ENCODE measurements around the gene MYL6. TPM values are rescaled to one million over a fixed set of nuclear protein-coding genes. Genes with fewer than 3 reads are reported as not detected.
"Not testable (repeated sequence)": the region's sequence is repeated elsewhere in the genome, so short reads cannot be mapped to it uniquely, and the experiment has no call there.

Gene MYL6
- total RNA-seq, 3 donors from 2014 or later: 1,884 to 3,185 (median 1,894) TPM

DNA sequence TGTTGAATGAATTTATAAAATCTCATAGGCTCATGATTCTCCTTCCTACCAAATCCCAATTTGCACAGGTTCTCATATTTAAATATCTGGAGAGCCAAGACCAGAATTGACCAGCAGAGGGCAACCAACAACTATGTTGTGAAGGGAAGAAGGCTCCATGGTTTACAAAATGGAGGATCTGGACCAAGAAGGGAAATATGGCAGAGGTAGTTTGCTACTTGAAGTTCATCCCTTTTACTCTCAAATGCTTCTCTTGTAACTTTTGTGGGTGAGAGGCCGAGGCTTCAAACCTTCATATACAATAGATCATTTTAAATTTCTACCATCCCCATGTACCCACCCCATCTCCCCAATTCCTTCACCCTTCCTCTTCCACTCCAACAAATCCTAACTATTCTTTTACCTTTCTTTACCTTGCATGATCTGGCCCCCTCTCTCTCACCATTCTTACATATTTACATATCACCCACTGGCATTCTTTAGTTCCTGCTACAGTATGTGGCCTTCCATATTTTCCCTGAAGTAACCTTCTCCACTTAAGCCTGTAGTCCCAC lies 34.9 kb downstream of the MYL6 start:
- DNase-seq (peak in 1 of 3 donors; percentile 97), ATAC-seq (peak; percentile 19)
- Histone ChIP-seq H3K9me3 (no peaks in the 10 kb centered on the region), H3K36me3 (ENCODE audit: low read depth) (no peaks in the 10 kb centered on the region), H3K4me3 (no peak overlapping the region), H3K4me1 (ENCODE audit: low read depth) (peaks cover 10% of the 10 kb centered on the region)
- intact Hi-C loops (cut with DNase I, micrococcal nuclease): no loop called here
- TF ChIP-seq CTCF (IDR thresholded peaks at IDR 0.05): peak; percentile 53

- DNase-seq; H3K4me1 ChIP-seq (ENCODE audit: low read depth); H3K36me3 ChIP-seq (ENCODE audit: low read depth); H3K4me3 ChIP-seq; intact Hi-C loops (cut with DNase I, micrococcal nuclease); H3K9me3 ChIP-seq: not testable (repeated sequence)
- ATAC-seq: peak; percentile 21
These were observed 38.8 kb downstream of the MYL6 start for GRCh38 chr12:56196818-56197550.

GRCh38 chr12:56197921-56198635 lies 39.9 kb downstream of the MYL6 start:
- DNase-seq (no peak), ATAC-seq (no peak)
- intact Hi-C loops (cut with DNase I, micrococcal nuclease): no loop called here

DNA sequence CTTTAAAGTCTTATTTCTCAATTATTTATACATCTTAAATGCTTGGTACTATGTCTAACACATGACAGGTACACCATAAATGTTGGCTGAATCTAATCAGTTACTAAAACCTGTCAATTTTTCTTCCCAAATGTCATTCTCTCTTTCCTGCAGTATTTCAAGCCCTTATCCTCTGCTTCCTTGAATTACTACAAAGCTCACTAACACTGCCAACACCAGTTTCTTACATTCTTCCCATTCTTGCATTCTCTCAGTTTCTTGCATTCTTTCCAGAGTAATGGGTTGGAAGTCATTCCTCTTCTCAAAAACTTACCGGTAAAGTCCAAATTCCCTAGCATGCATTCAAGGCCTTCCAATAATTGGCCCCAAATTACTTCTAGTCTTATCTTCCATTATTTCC lies 40.7 kb downstream of the MYL6 start:
- Histone ChIP-seq H3K9me3 (no peaks in the 10 kb centered on the region), H3K4me1 (ENCODE audit: low read depth) (no peaks in the 10 kb centered on the region), H3K4me3 (no peak overlapping the region), H3K36me3 (ENCODE audit: low read depth) (no peaks in the 10 kb centered on the region)
- no peak for TF ChIP-seq CTCF (IDR thresholded peaks at IDR 0.05)
- ATAC-seq (no peak), DNase-seq (no peak)
- intact Hi-C loops (cut with DNase I, micrococcal nuclease): no loop called here

More at GRCh38 chr12:56197921-56198635, 39.9 kb downstream of the MYL6 start:
- Histone ChIP-seq H3K4me3 (no peak overlapping the region), H3K9me3 (no peaks in the 10 kb centered on the region), H3K4me1 (ENCODE audit: low read depth) (peaks cover 1% of the 10 kb centered on the region), H3K36me3 (ENCODE audit: low read depth) (no peaks in the 10 kb centered on the region)
- no peak for TF ChIP-seq CTCF (IDR thresholded peaks at IDR 0.05)

- DNase-seq: no peak
- no peaks in the 10 kb centered on the region for H3K9me3 ChIP-seq
- peak; percentile 51 for ATAC-seq
- TF ChIP-seq CTCF (IDR thresholded peaks at IDR 0.05): no peak
- intact Hi-C loops (cut with DNase I, micrococcal nuclease): no loop called here
- H3K4me3 ChIP-seq: no peak overlapping the region
- H3K4me1 ChIP-seq (ENCODE audit: low read depth): no peaks in the 10 kb centered on the region
- H3K36me3 ChIP-seq (ENCODE audit: low read depth): no peaks in the 10 kb centered on the region
These were observed 44.2 kb downstream of the MYL6 start for GRCh38 chr12:56202366-56202765.

DNA sequence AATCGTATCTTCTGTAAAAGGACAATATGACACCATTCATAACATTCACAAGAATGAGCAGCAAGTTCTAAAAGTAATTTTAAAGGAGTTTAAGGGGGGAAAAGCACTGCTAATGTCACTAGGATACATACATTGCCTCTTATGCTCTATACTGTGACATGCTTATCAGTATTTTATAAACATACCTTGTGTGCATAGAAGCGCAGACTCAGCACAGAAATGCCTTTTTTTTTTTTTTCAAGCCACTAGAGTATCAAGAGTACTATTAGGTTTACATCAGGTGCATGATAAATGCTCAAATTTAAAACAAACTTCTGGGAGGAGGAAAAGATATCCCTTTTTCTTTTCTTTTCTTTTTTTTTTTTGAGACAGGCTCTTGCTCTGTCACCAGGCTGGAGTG lies 44.7 kb downstream of the MYL6 start:
- Histone ChIP-seq H3K9me3 (no peaks in the 10 kb centered on the region), H3K36me3 (ENCODE audit: low read depth) (no peaks in the 10 kb centered on the region), H3K4me1 (ENCODE audit: low read depth) (no peaks in the 10 kb centered on the region), H3K4me3 (no peak overlapping the region)
- TF ChIP-seq CTCF (IDR thresholded peaks at IDR 0.05): no peak
- intact Hi-C loops (cut with DNase I, micrococcal nuclease): no loop called here
- DNase-seq: no peak
- ATAC-seq: no peak

All from mucosa of descending colon (tissue), 3 donors.